Ishikawa (cell line): ENCODE measurements around the gene STK39.

Experiments used
- CEBPB ChIP-seq: IDR thresholded peaks from 2 replicates; pipeline ENCODE4 v1.6.1; 2012
- CREB1 ChIP-seq: IDR thresholded peaks from 2 replicates; pipeline ENCODE4 v1.6.1; 2012; ENCODE audit warnings: low read depth
- EGR1 ChIP-seq: IDR thresholded peaks from 2 replicates; pipeline ENCODE4 v1.6.1; 2012
- EP300 ChIP-seq: IDR thresholded peaks from 2 replicates; pipeline ENCODE4 v1.6.1; 2012; ENCODE audit warnings: borderline replicate concordance
- FOXM1 ChIP-seq: IDR thresholded peaks from 2 replicates; pipeline ENCODE4 v1.6.1; 2012; ENCODE audit warnings: low read depth, borderline replicate concordance
- MAX ChIP-seq: IDR thresholded peaks from 2 replicates; pipeline ENCODE4 v1.6.1; 2012
- NFIC ChIP-seq: IDR thresholded peaks from 2 replicates; pipeline ENCODE4 v1.6.1; 2012
- RAD21 ChIP-seq: IDR thresholded peaks from 2 replicates; pipeline ENCODE4 v1.6.1; 2012; ENCODE audit warnings: low read depth
- TAF1 ChIP-seq: IDR thresholded peaks from 2 replicates; pipeline ENCODE4 v1.6.1; 2012; ENCODE audit warnings: low read depth, mild to moderate bottlenecking
- TCF12 ChIP-seq: IDR thresholded peaks from 2 replicates; pipeline ENCODE4 v1.6.1; 2012; ENCODE audit warnings: low read depth
- TEAD4 ChIP-seq: IDR thresholded peaks from 2 replicates; pipeline ENCODE4 v1.6.1; 2012
- USF1 ChIP-seq: IDR thresholded peaks from 2 replicates; pipeline ENCODE4 v1.6.1; 2012
- YY1 ChIP-seq: IDR thresholded peaks from 2 replicates; pipeline ENCODE4 v1.6.1; 2012; ENCODE audit warnings: low read depth
- ZBTB7A ChIP-seq: IDR thresholded peaks from 2 replicates; pipeline ENCODE4 v1.6.1; 2012; ENCODE audit warnings: low read depth
- TF ChIP-seq, protein P1 (sequence below): IDR thresholded peaks from 2 replicates; pipeline ENCODE4 v1.6.1; 2012; ENCODE audit warnings: low read depth, mild to moderate bottlenecking

STK39 gene

GRCh38 chr2:167932123-167932693 lies 315.2 kb downstream of the STK39 start:
- no peak for TF ChIP-seq ZBTB7A
- TF ChIP-seq, protein P1, sequence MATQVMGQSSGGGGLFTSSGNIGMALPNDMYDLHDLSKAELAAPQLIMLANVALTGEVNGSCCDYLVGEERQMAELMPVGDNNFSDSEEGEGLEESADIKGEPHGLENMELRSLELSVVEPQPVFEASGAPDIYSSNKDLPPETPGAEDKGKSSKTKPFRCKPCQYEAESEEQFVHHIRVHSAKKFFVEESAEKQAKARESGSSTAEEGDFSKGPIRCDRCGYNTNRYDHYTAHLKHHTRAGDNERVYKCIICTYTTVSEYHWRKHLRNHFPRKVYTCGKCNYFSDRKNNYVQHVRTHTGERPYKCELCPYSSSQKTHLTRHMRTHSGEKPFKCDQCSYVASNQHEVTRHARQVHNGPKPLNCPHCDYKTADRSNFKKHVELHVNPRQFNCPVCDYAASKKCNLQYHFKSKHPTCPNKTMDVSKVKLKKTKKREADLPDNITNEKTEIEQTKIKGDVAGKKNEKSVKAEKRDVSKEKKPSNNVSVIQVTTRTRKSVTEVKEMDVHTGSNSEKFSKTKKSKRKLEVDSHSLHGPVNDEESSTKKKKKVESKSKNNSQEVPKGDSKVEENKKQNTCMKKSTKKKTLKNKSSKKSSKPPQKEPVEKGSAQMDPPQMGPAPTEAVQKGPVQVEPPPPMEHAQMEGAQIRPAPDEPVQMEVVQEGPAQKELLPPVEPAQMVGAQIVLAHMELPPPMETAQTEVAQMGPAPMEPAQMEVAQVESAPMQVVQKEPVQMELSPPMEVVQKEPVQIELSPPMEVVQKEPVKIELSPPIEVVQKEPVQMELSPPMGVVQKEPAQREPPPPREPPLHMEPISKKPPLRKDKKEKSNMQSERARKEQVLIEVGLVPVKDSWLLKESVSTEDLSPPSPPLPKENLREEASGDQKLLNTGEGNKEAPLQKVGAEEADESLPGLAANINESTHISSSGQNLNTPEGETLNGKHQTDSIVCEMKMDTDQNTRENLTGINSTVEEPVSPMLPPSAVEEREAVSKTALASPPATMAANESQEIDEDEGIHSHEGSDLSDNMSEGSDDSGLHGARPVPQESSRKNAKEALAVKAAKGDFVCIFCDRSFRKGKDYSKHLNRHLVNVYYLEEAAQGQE = no peak
- TF ChIP-seq MAX = no peak
- TF ChIP-seq RAD21 = no peak
- TF ChIP-seq USF1 = no peak
- TF ChIP-seq TEAD4 = no peak
- no peak for TF ChIP-seq FOXM1
- TF ChIP-seq NFIC = no peak
- no peak for TF ChIP-seq TCF12
- TF ChIP-seq TAF1 = no peak
- TF ChIP-seq EGR1 = no peak
- TF ChIP-seq EP300 = no peak
- TF ChIP-seq YY1 = no peak
- no peak for TF ChIP-seq CEBPB
- TF ChIP-seq CREB1 = no peak

- TF ChIP-seq YY1 (no peak), ZBTB7A (no peak), CREB1 (no peak)
Measured at GRCh38 chr2:167929484-167929883, 317.9 kb downstream of the STK39 start.

- TF ChIP-seq ZBTB7A (no peak), YY1 (no peak), FOXM1 (no peak), CREB1 (no peak), NFIC (no peak), USF1 (no peak), EP300 (no peak), TCF12 (no peak), CEBPB (no peak), MAX (no peak), EGR1 (no peak), RAD21 (no peak), TEAD4 (no peak), TAF1 (no peak)
- TF ChIP-seq, protein P1 = no peak
Measured at GRCh38 chr2:167928434-167928833, 319.0 kb downstream of the STK39 start.

GRCh38 chr2:167925758-167926157 lies 321.6 kb downstream of the STK39 start:
- TF ChIP-seq TEAD4 = no peak
- TF ChIP-seq, protein P1 = no peak
- no peak for TF ChIP-seq RAD21

DNA sequence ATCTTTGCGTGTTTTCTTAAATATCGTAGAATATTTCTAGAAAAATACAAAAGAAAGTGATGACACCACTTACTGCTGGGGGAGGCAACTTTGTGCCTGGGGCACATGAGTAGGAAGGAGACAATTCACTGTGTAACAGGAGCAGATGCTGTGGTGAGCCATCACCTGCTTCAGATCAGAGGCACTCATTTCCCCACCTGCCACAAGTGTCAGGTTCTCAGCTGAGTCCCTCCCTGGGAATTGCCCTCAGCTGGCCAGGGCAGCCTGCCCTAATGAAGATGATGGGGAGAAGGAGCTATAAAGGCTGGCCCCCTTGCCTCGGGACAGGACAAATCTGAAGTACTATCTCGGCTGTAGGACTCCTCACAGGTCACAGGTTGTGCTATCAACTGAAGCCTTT lies 322.8 kb downstream of the STK39 start:
- TF ChIP-seq YY1 (no peak), MAX (no peak), TEAD4 (no peak), ZBTB7A (no peak), RAD21 (no peak), FOXM1 (no peak), CEBPB (no peak), EP300 (no peak), USF1 (no peak)
